ENCODE data around the gene ARHGAP44.
A peak's percentile ranks its signal among the peaks of the same experiment; 100 is the strongest.

ARHGAP44 gene

DNA sequence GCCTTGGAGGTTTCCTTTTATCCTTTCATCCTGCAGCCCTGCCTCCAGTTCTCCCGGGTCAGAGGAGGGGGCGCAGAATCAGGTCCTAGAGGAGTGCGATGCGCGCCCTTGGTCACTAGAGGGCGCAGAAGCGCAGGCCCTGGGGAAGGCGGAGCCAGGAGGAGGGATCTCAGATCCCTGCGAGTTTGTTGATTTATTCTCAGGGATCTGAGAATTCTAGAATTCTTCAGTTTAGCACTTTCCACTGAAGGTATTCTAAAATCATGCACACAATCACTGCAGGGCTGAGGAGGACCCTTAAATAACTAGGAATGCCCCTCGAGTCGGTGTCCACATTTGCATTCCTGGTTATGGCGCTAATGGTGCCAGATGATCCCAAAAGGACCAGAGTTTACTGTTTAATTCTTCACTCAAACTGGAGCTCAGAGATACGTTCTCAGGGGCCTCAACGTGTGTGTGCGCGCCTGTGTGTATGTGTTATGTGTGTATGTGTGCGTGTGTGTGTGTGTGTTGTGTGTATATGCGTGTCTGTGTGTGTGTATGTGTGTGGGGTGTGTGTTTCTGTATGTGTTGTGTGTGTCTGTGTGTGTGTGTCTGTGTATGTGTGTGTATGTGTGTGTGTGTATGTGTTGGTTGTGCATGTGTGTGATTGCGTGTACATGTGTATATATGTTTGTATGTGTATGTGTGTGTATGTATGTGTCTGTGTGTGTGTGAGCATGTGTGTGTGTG lies 235.4 kb downstream of the ARHGAP44 start:
- peak; percentile 45 for DNase-seq (ENCODE audit: low read depth in 2 of 2)

DNA sequence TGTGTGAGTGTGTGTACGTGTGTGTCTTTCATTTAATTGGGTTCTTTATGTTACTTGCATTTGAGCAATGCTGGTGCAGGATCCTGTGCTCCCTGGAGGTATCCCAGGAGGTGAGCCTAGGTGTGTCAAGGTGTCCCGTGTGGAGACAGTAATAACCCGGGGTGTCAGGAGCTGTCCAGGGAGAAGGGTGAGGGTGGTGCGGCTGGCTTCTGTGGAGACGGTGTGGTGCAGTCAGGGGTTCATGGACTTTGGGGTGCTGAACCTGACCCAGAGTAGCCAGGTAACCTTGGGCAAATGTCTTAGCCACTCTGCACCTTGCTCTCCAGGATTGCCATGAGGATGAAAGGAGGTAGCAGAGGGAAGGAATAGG lies 235.9 kb downstream of the ARHGAP44 start:
- no peak for DNase-seq (ENCODE audit: low read depth in 2 of 2)

DNA sequence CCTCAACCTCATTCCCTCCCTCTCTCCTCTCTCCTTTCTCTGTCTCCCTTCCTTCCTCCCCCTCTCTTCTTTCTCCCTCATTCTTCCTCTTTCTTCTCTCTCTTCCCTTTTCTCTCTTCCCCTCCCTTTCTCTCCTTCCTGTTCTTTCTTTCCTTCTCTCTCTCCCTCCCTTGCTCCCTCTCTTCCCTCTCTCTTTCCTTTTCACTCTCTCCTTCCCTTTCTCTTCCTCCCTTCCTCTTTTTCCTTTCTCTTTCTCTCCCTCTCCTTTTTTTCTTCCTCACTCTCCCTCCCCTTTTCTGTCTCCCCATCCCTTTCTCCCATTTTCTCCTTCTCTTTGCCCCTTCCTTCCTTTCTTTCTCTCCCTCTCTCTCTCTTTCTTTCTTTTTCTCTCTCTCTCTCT lies 236.4 kb downstream of the ARHGAP44 start:
- no peak for DNase-seq (ENCODE audit: low read depth in 2 of 2)

DNA sequence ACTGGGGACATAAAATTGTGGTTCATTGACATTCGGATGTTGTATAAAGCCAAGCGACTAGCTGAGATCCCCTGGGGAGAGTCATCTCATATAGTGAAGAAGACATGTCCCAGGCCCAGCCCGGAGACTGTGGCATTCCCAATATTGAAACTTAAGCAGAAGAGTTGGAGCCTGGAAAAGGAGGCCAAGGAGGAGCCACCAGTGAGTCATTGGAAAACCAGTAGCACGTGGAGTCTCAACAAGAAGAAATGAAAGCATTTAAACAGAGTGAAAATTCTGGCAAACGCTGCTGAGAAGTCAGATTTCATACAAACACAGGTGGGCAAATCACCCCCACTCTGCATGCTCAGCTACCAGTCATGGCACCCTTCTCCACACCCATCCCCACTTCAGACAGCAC lies 237.9 kb downstream of the ARHGAP44 start:
- DNase-seq (ENCODE audit: low read depth in 2 of 2), result no peak

DNA sequence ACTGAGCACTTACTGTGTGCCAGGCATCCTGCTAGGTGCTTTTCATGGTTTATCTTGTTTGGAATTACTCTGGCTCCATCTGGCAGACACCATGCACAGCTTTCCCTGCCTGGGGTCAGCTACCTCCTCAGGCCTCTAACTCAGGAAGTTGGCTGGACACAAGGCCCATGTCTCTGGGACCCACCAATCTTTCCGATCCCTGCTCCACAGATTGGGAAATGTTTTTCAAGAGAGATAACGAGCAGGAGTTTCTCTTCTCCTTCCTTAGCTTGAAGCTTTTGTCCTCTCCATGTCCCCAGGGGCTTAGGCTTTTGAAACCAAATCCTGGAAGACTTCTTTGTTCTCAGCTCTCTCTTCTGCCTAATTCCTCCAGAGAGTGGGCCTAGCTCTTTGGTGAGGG lies 240.0 kb downstream of the ARHGAP44 start:
- DNase-seq (ENCODE audit: low read depth in 2 of 2), result no peak

DNA sequence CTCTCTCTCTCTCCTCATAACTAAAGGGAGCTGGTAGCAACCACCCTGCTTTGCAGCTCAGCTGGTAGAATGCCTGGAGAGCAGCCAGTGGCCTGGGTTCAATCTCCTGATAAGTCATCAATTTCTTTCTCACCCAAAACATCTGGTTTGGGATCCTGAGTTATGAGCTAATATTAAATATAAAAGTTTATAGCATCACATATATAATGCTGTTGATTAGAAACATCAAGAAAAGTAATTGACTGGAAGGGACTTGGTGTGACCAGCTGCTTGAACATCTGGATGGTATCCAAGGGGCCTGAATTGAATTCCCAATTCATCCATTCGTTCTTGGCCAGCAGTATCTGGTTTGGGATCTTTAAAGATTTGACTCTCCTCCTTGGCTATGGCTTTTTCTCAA lies 240.8 kb downstream of the ARHGAP44 start:
- no peak for DNase-seq (ENCODE audit: low read depth in 2 of 2)

DNA sequence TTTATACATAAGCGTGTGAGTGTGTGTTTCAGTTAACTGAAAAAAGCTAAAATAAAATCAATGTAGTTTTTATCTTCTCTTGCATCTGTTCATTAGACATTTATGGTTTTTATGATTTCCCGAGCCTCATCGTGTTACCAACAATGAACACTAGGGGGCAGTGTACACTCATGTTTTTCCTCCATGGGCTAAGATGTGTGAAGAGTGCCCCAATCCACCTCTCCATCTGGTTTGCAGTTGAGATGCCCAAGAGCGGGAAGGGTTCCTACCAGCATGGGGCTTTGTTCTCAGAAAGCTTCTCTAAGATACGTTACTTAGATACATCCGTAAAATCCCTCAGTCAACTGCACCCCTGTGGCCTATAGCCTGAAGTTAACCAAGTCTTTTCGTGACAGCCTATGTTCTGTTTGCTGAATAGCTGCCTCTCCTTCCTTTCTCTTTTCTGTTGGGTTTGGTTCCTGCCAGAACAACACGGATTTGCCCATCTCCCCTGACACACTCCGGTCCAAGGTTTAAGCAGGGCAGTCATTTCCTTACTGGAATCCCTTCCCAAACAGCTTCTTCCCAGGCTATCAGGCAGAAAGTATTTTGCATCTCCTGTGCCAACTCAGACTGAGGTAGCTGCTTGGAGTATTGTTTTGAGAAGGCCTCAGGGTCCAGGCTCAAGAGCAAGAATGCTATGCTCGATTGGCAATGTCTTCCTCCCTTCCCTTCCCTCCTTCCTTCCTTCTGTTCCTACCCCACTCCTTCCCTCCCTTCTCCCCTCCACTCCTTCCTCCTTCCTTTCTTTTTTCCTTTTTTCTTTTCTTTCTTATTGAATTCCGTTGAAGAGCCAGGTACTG lies 241.4 kb downstream of the ARHGAP44 start:
- peak in 1 of 2 donors; percentile 5 for DNase-seq (ENCODE audit: low read depth in 2 of 2)

DNA sequence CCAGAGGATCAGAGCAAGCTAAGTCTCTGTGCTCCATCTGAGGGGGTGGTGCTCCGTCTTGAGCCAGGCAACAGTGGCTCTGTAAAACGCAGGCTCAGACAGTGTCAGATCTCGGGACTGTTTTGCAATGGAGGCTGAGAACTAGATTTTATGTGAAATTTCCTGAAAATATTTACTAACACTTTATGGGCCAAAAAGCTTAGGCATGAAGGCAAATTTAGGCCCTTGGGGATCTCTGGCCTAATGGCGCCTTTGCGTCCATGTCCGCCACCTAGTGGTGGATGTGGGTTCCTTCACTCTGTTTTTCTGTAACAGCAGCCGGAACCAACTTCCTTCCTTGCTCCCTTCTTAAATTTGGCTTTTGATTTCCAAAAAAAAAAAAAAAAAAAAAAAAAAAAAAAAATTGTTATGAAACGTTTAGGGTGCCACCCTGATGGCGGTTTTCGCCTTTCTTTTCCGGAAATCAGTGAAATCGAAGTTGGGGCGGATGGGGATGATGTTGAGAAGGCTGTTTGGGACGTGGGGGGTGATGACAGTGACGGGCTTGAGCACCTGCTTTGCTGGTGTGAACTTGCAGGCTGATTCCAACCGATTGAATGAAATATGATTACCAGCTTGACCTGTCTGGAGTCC lies 242.5 kb downstream of the ARHGAP44 start:
- peak; percentile 23 to 26 for DNase-seq (ENCODE audit: low read depth in 2 of 2)

DNA sequence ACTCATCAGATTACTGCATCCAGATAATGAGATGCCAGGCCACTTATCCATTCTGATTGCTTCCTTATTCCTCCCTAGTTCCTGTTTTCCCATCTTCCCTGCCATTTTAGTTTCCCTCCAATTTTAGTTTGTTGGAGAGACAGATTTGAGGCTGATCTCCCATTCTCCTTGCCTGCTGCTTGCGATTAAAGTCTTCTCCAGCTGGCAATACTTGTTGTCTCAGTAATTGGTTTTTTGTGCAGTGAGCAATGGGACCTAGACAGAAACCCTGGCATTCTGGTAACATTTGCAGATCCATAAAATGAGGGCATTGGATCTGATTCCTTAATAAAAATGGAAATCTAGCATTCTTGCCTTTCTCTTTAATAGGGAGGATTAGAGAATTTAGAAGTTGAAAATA lies 246.1 kb downstream of the ARHGAP44 start:
- no peak for DNase-seq (ENCODE audit: low read depth in 2 of 2)

DNA sequence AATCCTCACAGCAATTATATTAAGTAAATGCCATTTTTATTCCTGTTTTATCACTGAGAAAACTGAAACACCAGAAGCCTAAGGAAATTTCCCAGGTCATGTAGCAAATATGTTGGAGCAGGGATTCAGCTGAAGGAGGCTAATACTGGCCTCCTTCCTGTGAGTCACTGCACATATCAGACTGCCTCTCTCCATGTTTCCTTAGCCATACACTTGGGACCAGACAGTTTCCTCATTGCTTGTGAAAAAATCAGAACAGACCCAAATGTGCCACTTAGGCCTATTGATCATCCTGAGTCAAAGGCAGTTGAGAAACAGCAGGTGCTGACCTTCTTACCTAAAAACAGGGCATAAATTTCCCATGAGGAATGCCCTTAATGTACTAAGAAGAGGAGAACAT lies 247.5 kb downstream of the ARHGAP44 start:
- DNase-seq (ENCODE audit: low read depth in 2 of 2), result no peak

DNA sequence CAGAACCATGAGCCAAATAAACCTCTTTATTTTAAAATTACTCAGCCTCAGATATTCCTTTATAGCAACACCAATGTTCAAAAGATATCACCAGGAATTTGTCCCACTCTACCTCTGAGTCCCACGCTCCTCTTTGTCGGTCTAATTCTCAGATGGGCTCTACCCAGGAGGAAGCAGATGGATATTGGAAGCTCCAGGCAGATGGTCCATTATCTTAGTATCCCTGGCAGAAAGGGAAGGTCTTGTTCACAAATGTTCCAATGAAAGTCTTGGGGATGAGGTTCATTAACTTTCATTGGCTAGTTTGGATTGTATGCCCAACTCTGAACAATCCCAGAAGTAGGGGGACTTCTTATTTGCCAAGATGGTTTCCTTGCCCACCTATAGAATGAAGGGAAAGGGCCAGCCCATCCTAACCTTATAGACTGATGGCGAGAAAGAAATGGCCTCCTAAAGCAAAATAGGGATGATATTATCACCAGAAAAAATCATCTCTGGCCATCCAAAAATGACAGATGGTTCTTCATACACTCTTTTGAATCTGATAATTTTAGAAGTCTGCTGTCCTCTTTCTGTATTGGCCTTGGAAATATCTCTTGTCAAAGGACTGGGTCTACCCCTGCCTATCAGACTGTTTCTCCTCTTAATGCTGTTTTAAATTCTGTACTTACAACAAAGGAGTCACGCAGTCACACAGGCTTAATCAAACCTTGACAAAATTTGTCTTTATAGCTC lies 249.8 kb downstream of the ARHGAP44 start:
- DNase-seq (ENCODE audit: low read depth in 2 of 2), result no peak

Data from stimulated activated CD8-positive, alpha-beta memory T cell treated with anti-CD3 and anti-CD28 coated beads, Interleukin-2, amount 100 ng/mL, for 48 hours (primary cell).